Measurements from ENCODE around the gene HSPB1.
A peak's percentile ranks its signal among the peaks of the same experiment; 100 is the strongest.
"Not testable (repeated sequence)": the region's sequence is repeated elsewhere in the genome, so short reads cannot be mapped to it uniquely, and the experiment has no call there.

Gene HSPB1

DNA sequence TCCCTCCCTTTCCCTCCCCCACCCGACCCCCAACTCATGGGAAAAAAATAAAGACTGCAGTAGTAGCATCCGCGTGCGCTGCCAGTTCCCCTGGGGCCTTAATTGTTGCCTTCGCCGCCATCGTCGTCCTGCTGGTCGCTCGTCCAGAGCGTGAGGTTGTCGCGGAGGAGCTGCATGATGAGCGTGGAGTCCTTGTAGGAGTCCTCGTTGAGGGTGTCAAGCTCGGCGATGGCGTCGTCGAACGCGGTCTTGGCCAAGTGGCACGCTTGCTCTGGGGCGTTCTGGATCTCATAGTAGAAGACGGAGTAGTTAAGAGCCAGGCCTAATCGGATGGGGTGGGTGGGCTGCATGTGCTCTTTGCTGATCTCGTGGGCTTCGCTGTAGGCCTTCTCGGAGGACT lies 27.0 kb downstream of the HSPB1 start:
- no peak for TF ChIP-seq CTCF (IDR thresholded peaks at IDR 0.05; ENCODE audit: low read depth, low read length)
- H3K4me3 ChIP-seq (replicated peaks in 1 of 2; ENCODE audit: low read depth in 2 of 2, low read length in 2 of 2) = no peak overlapping the region
- DNase-seq (ENCODE audit: low read depth in 2 of 2) = no peak

- H3K4me3 ChIP-seq (replicated peaks in 1 of 2; ENCODE audit: low read depth in 2 of 2, low read length in 2 of 2) = no peak overlapping the region
- TF ChIP-seq CTCF (IDR thresholded peaks at IDR 0.05; ENCODE audit: low read depth, low read length) = no peak
- no peak for DNase-seq (ENCODE audit: low read depth in 2 of 2)
Observed at GRCh38 chr7:76330261-76330660, 27.8 kb downstream of the HSPB1 start.

DNA sequence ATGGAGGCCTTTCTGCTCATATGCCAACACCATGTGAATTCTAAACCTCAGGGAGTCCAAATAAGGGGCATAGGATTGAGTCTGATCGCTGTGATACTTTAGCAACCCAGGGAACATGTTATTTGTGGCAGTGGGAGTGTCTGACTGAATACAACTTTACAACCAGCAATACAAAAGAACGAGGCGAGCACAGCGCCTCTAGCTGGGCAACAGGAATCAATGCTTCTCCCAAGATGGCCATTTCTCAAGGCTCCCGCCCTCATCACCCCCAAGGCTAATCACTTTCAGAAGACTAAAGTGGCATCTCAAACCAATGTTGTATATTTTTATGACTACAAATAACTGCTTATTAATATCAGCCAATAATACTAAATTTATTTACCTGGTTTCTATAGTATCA lies 28.2 kb downstream of the HSPB1 start:
- no peak for TF ChIP-seq CTCF (IDR thresholded peaks at IDR 0.05; ENCODE audit: low read depth, low read length)
- no peak overlapping the region for H3K4me3 ChIP-seq (replicated peaks in 1 of 2; ENCODE audit: low read depth in 2 of 2, low read length in 2 of 2)
- no peak for DNase-seq (ENCODE audit: low read depth in 2 of 2)

DNA sequence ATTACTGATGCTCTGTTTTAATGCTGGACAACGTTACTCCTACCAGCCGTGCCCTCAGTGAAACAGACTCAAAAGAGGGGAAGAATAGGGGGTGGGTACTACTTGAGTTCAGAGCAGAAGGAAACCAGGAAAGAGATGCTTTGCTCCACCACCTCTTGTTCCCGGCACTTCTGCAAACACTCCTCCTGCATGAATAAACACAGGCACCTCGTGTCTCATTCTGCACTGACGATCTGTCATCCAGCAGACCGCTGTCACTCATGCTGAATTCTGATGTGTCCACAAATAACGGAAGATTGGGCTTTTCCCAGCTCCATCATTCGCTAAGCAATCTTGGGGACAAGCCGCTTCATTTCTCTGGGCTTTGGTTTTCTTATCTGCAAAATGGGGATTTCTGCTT lies 29.6 kb downstream of the HSPB1 start:
- TF ChIP-seq CTCF (IDR thresholded peaks at IDR 0.05; ENCODE audit: low read depth, low read length) = no peak
- DNase-seq (ENCODE audit: low read depth in 2 of 2) = no peak
- H3K4me3 ChIP-seq (replicated peaks in 1 of 2; ENCODE audit: low read depth in 2 of 2, low read length in 2 of 2) = no peak overlapping the region

DNA sequence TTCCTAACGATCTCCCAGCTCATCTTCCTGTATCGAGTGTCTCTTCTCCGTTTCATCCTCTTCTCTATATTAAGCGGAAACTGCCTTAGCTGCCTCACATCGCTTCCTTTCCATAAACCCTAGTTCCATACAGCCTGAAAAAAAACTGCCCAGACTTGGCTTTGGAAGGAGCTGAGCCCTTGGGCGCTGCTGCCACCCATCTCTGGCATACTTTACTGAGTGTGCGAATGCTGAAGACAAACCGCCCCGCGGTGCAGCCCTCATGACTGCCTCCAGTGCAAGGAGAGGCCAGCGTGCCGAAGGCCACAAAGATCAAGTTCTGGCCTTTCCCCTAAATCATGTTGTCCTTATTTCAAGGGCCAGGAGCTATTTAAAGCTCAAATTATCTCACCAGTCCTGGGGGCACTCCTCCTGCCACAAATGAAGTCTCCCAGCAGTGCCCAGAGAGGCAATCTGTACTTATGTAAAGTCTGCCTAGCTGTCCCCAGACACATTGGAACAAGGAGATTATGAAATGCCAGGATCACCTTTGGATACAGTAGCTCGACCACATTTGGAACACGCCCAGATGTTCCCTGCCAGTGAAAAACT lies 31.1 kb downstream of the HSPB1 start:
- no peak overlapping the region for H3K4me3 ChIP-seq (replicated peaks in 1 of 2; ENCODE audit: low read depth in 2 of 2, low read length in 2 of 2)
- peak in 1 of 2 donors; percentile 63 for DNase-seq (ENCODE audit: low read depth in 2 of 2)
- TF ChIP-seq CTCF (IDR thresholded peaks at IDR 0.05; ENCODE audit: low read depth, low read length) = no peak

GRCh38 chr7:76334320-76334967 lies 32.0 kb downstream of the HSPB1 start:
- no peak for DNase-seq (ENCODE audit: low read depth in 2 of 2)
- H3K4me3 ChIP-seq (replicated peaks in 1 of 2; ENCODE audit: low read depth in 2 of 2, low read length in 2 of 2) = no peak overlapping the region
- TF ChIP-seq CTCF (IDR thresholded peaks at IDR 0.05; ENCODE audit: low read depth, low read length) = no peak

DNA sequence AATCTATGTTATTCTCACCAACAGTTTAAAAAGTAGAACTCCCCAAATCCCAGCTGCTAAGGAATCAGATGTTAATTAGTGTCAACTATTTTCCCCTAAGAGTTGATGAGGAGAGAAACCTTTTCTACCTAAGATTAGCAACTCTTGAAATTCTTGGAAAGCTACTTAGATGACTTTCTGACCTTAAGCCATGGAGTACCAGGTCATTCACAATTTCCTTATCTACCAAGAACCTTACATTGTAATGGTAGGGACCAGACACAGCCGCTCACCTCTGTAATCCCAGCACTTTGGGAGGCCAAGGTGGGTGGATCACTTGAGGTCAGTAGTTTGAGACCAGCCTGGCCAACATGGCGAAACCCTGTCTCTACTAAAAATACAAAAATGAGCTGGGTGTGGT lies 32.9 kb downstream of the HSPB1 start:
- not testable (repeated sequence) for H3K4me3 ChIP-seq (replicated peaks in 1 of 2; ENCODE audit: low read depth in 2 of 2, low read length in 2 of 2)

More for the DNA sequence above, 32.9 kb downstream of the HSPB1 start:
- DNase-seq (ENCODE audit: low read depth in 2 of 2) = not testable (repeated sequence)
